WTC11 (cell line): Measurements from ENCODE around the gene SDF4.

Experiments
- CREB1 ChIP-seq: sonication (generic); formaldehyde crosslinking; IDR thresholded peaks from 2 replicates; pipeline ENCODE4 v1.8.0; 2023; ENCODE audit warnings: mild to moderate bottlenecking, missing genetic modification reagents
- CTCF ChIP-seq: fragments of 200-600 bp; IDR thresholded peaks from 2 replicates; pipeline ENCODE4 v1.8.0; 2022; ENCODE audit warnings: antibody characterized with exemption
- ELF4 ChIP-seq: sonication (generic); formaldehyde crosslinking; IDR thresholded peaks from 2 replicates; pipeline ENCODE4 v1.8.1; 2022; ENCODE audit warnings: low read depth, mild to moderate bottlenecking, moderate library complexity, missing genetic modification reagents
- MAX ChIP-seq: sonication (generic); formaldehyde crosslinking; IDR thresholded peaks from 2 replicates; pipeline ENCODE4 v1.8.0; 2022; ENCODE audit warnings: mild to moderate bottlenecking, missing genetic modification reagents
- MLX ChIP-seq: sonication (generic); formaldehyde crosslinking; IDR thresholded peaks from 2 replicates; pipeline ENCODE4 v1.8.1; 2023; ENCODE audit warnings: mild to moderate bottlenecking, missing genetic modification reagents, moderate library complexity
- NFYB ChIP-seq: sonication (generic); formaldehyde crosslinking; conservative IDR thresholded peaks from 2 replicates; pipeline ENCODE4 v1.8.0; 2022; ENCODE audit warnings: low read depth, missing genetic modification reagents
- NR1H2 ChIP-seq: sonication (generic); formaldehyde crosslinking; IDR thresholded peaks from 2 replicates; pipeline ENCODE4 v1.9.0; 2021; ENCODE audit warnings: mild to moderate bottlenecking, moderate library complexity, missing genetic modification reagents
- NR2C2 ChIP-seq: sonication (generic); formaldehyde crosslinking; IDR thresholded peaks from 2 replicates; pipeline ENCODE4 v1.8.0; 2022; ENCODE audit warnings: mild to moderate bottlenecking, missing genetic modification reagents
- RORB ChIP-seq: fragments of 250-450 bp; sonication (Bioruptor Pico); IDR thresholded peaks from 2 replicates; pipeline ENCODE4 v1.9.0; 2021; ENCODE audit warnings: mild to moderate bottlenecking
- SP1 ChIP-seq: sonication (generic); formaldehyde crosslinking; conservative IDR thresholded peaks from 2 replicates; pipeline ENCODE4 v1.8.1; 2022; ENCODE audit warnings: missing genetic modification reagents
- USF2 ChIP-seq: sonication (generic); formaldehyde crosslinking; IDR thresholded peaks from 2 replicates; pipeline ENCODE4 v1.8.1; 2023; ENCODE audit warnings: mild to moderate bottlenecking, missing genetic modification reagents, moderate library complexity
- ZBTB21 ChIP-seq: sonication (generic); formaldehyde crosslinking; IDR thresholded peaks from 2 replicates; pipeline ENCODE4 v1.8.1; 2023; ENCODE audit warnings: mild to moderate bottlenecking, missing genetic modification reagents, borderline replicate concordance
- ZNF232 ChIP-seq: sonication (generic); formaldehyde crosslinking; IDR thresholded peaks from 2 replicates; pipeline ENCODE4 v1.8.0; 2022; ENCODE audit warnings: mild to moderate bottlenecking, missing genetic modification reagents

- TF ChIP-seq CTCF (no peak), MLX (CRISPR knock-in tag) (no peak), NR2C2 (CRISPR knock-in tag) (no peak), CREB1 (CRISPR knock-in tag) (no peak), RORB (CRISPR knock-in tag) (no peak), ZBTB21 (CRISPR knock-in tag) (no peak), ELF4 (CRISPR knock-in tag) (no peak), SP1 (CRISPR knock-in tag) (no peak), ZNF232 (CRISPR knock-in tag) (no peak), MAX (CRISPR knock-in tag) (no peak), NFYB (CRISPR knock-in tag) (no peak), NR1H2 (CRISPR knock-in tag) (no peak), USF2 (CRISPR knock-in tag) (no peak)
Measured at GRCh38 chr1:1181129-1181937, 50.5 kb downstream of the SDF4 start.
